ENCODE results near the gene GLI3.

The GLI3 gene

GRCh38 chr7:42133321-42133720, 103.7 kb downstream of the GLI3 start:
- no peak for TF ChIP-seq CTCF (IDR thresholded peaks at IDR 0.05; ENCODE audit: insufficient read depth, low read depth, low read length, missing control alignments)
- no peak for DNase-seq (ENCODE audit: low read depth)
- H3K4me3 ChIP-seq (ENCODE audit: low read length): no peak overlapping the region

- peak; percentile 38 for DNase-seq (ENCODE audit: low read depth)
- no peak overlapping the region for H3K4me3 ChIP-seq (ENCODE audit: low read length)
- TF ChIP-seq CTCF (IDR thresholded peaks at IDR 0.05; ENCODE audit: insufficient read depth, low read depth, low read length, missing control alignments): peak; percentile 28
These were observed 108.3 kb downstream of the GLI3 start for GRCh38 chr7:42128703-42129102.

GRCh38 chr7:42127232-42127622, 109.8 kb downstream of the GLI3 start:
- H3K4me3 ChIP-seq (ENCODE audit: low read length): no peak overlapping the region
- no peak for DNase-seq (ENCODE audit: low read depth)
- no peak for TF ChIP-seq CTCF (IDR thresholded peaks at IDR 0.05; ENCODE audit: insufficient read depth, low read depth, low read length, missing control alignments)

- no peak for TF ChIP-seq CTCF (IDR thresholded peaks at IDR 0.05; ENCODE audit: insufficient read depth, low read depth, low read length, missing control alignments)
- no peak overlapping the region for H3K4me3 ChIP-seq (ENCODE audit: low read length)
- no peak for DNase-seq (ENCODE audit: low read depth)
These were observed 110.4 kb downstream of the GLI3 start for GRCh38 chr7:42126475-42127231.

GRCh38 chr7:42125321-42125720, 111.7 kb downstream of the GLI3 start:
- H3K4me3 ChIP-seq (ENCODE audit: low read length): no peak overlapping the region
- DNase-seq (ENCODE audit: low read depth): no peak
- no peak for TF ChIP-seq CTCF (IDR thresholded peaks at IDR 0.05; ENCODE audit: insufficient read depth, low read depth, low read length, missing control alignments)

- H3K4me3 ChIP-seq (ENCODE audit: low read length): no peak overlapping the region
- DNase-seq (ENCODE audit: low read depth): no peak
- no peak for TF ChIP-seq CTCF (IDR thresholded peaks at IDR 0.05; ENCODE audit: insufficient read depth, low read depth, low read length, missing control alignments)
These were observed 113.3 kb downstream of the GLI3 start for GRCh38 chr7:42123716-42124115.

GRCh38 chr7:42120191-42120590, 116.8 kb downstream of the GLI3 start:
- TF ChIP-seq CTCF (IDR thresholded peaks at IDR 0.05; ENCODE audit: insufficient read depth, low read depth, low read length, missing control alignments): no peak
- no peak overlapping the region for H3K4me3 ChIP-seq (ENCODE audit: low read length)
- DNase-seq (ENCODE audit: low read depth): no peak
